Measurements from ENCODE around the gene CADM3.

The CADM3 gene

DNA sequence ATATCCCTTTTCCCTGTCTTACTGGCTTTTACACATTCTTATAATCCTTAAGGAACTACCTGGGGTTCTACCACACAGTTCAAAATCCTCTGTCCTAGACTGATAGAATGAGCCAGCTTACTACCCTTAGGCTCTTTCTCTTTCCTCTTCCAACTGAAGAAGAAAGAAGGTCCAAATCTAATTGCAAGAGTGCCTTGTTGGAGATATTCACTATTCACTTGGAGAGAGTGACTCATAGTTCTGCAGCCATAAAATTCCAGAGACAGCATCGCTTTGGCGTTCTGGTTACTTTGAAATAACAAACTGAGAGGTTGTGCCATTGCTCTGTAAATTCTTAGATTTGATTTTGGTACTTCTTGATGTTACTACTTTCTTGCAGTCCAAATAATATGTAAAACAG lies 4.2 kb downstream of the CADM3 start:
- no peak overlapping the region for H3K4me3 ChIP-seq (ENCODE audit: low read depth, low read length)
- no peaks in the 10 kb centered on the region for H3K9me3 ChIP-seq (ENCODE audit: control insufficient read depth, insufficient read depth, low read length)
- H3K4me1 ChIP-seq (ENCODE audit: control insufficient read depth, insufficient read depth, low read length), result peaks cover 11% of the 10 kb centered on the region
- peaks cover 3% of the 10 kb centered on the region; the same call in 1 of the 2 replicates for H3K27me3 ChIP-seq (ENCODE audit: control insufficient read depth, insufficient read depth, low read length)
- H3K27ac ChIP-seq (ENCODE audit: low read depth, low read length), result no peak overlapping the region
- H3K36me3 ChIP-seq (ENCODE audit: control insufficient read depth, insufficient read depth, low read length), result no peaks in the 10 kb centered on the region
- H3K9ac ChIP-seq (ENCODE audit: low read depth, low read length), result no peak overlapping the region

DNA sequence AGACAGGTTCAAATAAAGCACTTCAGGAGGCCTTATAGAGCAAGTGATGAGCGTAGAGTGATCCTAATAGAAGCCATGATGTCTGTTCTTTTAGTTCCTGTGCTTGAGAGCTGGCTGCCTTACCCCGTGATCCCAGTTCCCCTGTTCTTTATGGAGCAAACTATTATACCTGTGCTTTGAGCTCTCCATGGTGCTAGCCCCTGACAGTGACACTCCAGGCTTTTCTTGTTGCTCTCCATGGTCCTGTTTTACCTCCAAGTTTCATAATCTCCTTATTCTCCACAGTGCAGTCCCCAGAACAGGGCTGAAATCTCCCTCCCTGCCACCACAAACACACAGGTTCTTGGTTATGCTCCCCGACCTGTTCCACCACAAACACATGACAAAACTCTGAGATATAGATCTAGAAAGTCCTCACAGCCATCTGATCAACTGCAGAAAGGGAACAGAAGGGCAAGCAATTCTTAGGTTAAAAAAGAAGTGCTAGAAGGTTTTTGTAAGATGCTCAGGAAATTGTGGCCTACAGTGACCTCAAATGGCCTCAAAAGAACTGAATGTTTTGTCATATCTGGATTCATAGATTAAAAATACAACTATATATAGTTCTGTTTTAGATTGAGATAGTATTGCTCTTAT lies 6.0 kb downstream of the CADM3 start:
- peaks cover 3% of the 10 kb centered on the region; the same call in 1 of the 2 replicates for H3K27me3 ChIP-seq (ENCODE audit: control insufficient read depth, insufficient read depth, low read length)
- no peak overlapping the region for H3K9ac ChIP-seq (ENCODE audit: low read depth, low read length)
- no peak overlapping the region for H3K27ac ChIP-seq (ENCODE audit: low read depth, low read length)
- H3K4me1 ChIP-seq (ENCODE audit: control insufficient read depth, insufficient read depth, low read length), result peaks cover 8% of the 10 kb centered on the region
- no peaks in the 10 kb centered on the region for H3K36me3 ChIP-seq (ENCODE audit: control insufficient read depth, insufficient read depth, low read length)
- H3K9me3 ChIP-seq (ENCODE audit: control insufficient read depth, insufficient read depth, low read length), result no peaks in the 10 kb centered on the region
- H3K4me3 ChIP-seq (ENCODE audit: low read depth, low read length), result no peak overlapping the region

- H3K36me3 ChIP-seq (ENCODE audit: control insufficient read depth, insufficient read depth, low read length), result no peaks in the 10 kb centered on the region
- H3K9ac ChIP-seq (ENCODE audit: low read depth, low read length), result no peak overlapping the region
- H3K9me3 ChIP-seq (ENCODE audit: control insufficient read depth, insufficient read depth, low read length), result no peaks in the 10 kb centered on the region
- no peaks in the 10 kb centered on the region for H3K27me3 ChIP-seq (ENCODE audit: control insufficient read depth, insufficient read depth, low read length)
- no peak overlapping the region for H3K27ac ChIP-seq (ENCODE audit: low read depth, low read length)
- no peak overlapping the region for H3K4me3 ChIP-seq (ENCODE audit: low read depth, low read length)
- H3K4me1 ChIP-seq (ENCODE audit: control insufficient read depth, insufficient read depth, low read length), result no peaks in the 10 kb centered on the region
These were observed 8.5 kb downstream of the CADM3 start for GRCh38 chr1:159179906-159180305.

DNA sequence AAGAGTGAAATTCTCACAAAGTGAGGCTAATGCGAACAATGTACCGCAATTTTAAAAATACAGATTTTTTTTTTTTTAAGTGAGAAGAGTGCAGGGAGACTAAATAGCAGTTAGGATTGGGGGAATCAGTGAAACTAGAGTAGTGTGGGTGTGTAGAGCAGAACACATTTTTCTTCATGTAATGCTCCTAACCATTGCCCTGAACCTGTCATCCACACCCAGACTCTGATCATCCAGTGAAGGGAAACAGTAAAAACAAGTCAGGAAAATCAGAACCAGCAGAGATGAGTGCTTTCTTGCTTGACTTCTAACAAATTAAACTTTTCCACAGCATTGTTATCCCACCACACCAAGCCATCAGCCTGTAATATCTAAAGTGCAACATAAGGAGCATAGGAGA lies 9.1 kb downstream of the CADM3 start:
- Histone ChIP-seq H3K27ac (ENCODE audit: low read depth, low read length) (no peak overlapping the region), H3K9ac (ENCODE audit: low read depth, low read length) (no peak overlapping the region), H3K9me3 (ENCODE audit: control insufficient read depth, insufficient read depth, low read length) (no peaks in the 10 kb centered on the region), H3K27me3 (ENCODE audit: control insufficient read depth, insufficient read depth, low read length) (no peaks in the 10 kb centered on the region), H3K36me3 (ENCODE audit: control insufficient read depth, insufficient read depth, low read length) (no peaks in the 10 kb centered on the region), H3K4me3 (ENCODE audit: low read depth, low read length) (no peak overlapping the region), H3K4me1 (ENCODE audit: control insufficient read depth, insufficient read depth, low read length) (no peaks in the 10 kb centered on the region)

- H3K27me3 ChIP-seq (ENCODE audit: control insufficient read depth, insufficient read depth, low read length), result no peaks in the 10 kb centered on the region
- no peak overlapping the region for H3K27ac ChIP-seq (ENCODE audit: low read depth, low read length)
- no peaks in the 10 kb centered on the region for H3K36me3 ChIP-seq (ENCODE audit: control insufficient read depth, insufficient read depth, low read length)
- no peaks in the 10 kb centered on the region for H3K9me3 ChIP-seq (ENCODE audit: control insufficient read depth, insufficient read depth, low read length)
- H3K4me1 ChIP-seq (ENCODE audit: control insufficient read depth, insufficient read depth, low read length), result no peaks in the 10 kb centered on the region
- H3K9ac ChIP-seq (ENCODE audit: low read depth, low read length), result no peak overlapping the region
- no peak overlapping the region for H3K4me3 ChIP-seq (ENCODE audit: low read depth, low read length)
These were observed 10.1 kb downstream of the CADM3 start for GRCh38 chr1:159181328-159182024.

GRCh38 chr1:159184201-159184600 lies 12.8 kb downstream of the CADM3 start:
- Histone ChIP-seq H3K4me3 (ENCODE audit: low read depth, low read length) (no peak overlapping the region), H3K9ac (ENCODE audit: low read depth, low read length) (no peak overlapping the region), H3K36me3 (ENCODE audit: control insufficient read depth, insufficient read depth, low read length) (no peaks in the 10 kb centered on the region), H3K27ac (ENCODE audit: low read depth, low read length) (no peak overlapping the region), H3K9me3 (ENCODE audit: control insufficient read depth, insufficient read depth, low read length) (no peaks in the 10 kb centered on the region), H3K27me3 (ENCODE audit: control insufficient read depth, insufficient read depth, low read length) (no peaks in the 10 kb centered on the region), H3K4me1 (ENCODE audit: control insufficient read depth, insufficient read depth, low read length) (peaks cover 18% of the 10 kb centered on the region; the same call in 1 of the 2 replicates)

GRCh38 chr1:159185121-159185520 lies 13.7 kb downstream of the CADM3 start:
- H3K36me3 ChIP-seq (ENCODE audit: control insufficient read depth, insufficient read depth, low read length), result no peaks in the 10 kb centered on the region
- H3K4me3 ChIP-seq (ENCODE audit: low read depth, low read length), result no peak overlapping the region
- no peak overlapping the region for H3K9ac ChIP-seq (ENCODE audit: low read depth, low read length)

DNA sequence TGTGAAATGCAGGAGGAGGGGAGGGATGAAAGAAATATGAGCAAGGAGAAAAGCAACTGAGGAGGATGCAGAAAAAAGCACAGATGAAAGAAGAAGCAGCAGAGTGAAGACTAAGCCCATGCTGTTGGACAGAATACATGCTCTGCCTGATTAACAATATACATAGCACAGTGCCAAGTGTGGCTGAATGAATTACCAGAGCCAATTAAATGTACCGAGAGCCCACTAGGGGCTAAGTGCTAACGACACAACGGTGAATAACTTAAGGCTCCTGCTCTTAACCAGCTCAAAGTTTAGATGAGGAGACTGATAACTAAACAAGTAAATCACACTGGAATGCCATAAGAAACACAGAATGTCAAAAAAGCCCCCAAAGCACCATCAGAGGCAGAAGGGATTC lies 15.6 kb downstream of the CADM3 start:
- Histone ChIP-seq H3K9me3 (ENCODE audit: control insufficient read depth, insufficient read depth, low read length) (no peaks in the 10 kb centered on the region), H3K4me1 (ENCODE audit: control insufficient read depth, insufficient read depth, low read length) (peaks cover 22% of the 10 kb centered on the region; the same call in 1 of the 2 replicates), H3K27me3 (ENCODE audit: control insufficient read depth, insufficient read depth, low read length) (no peaks in the 10 kb centered on the region), H3K36me3 (ENCODE audit: control insufficient read depth, insufficient read depth, low read length) (no peaks in the 10 kb centered on the region), H3K27ac (ENCODE audit: low read depth, low read length) (no peak overlapping the region), H3K4me3 (ENCODE audit: low read depth, low read length) (peak overlapping the region; percentile 77), H3K9ac (ENCODE audit: low read depth, low read length) (no peak overlapping the region)

More at GRCh38 chr1:159185121-159185520, 13.7 kb downstream of the CADM3 start:
- no peaks in the 10 kb centered on the region for H3K27me3 ChIP-seq (ENCODE audit: control insufficient read depth, insufficient read depth, low read length)
- no peak overlapping the region for H3K27ac ChIP-seq (ENCODE audit: low read depth, low read length)
- H3K4me1 ChIP-seq (ENCODE audit: control insufficient read depth, insufficient read depth, low read length), result peaks cover 18% of the 10 kb centered on the region; the same call in 1 of the 2 replicates
- H3K9me3 ChIP-seq (ENCODE audit: control insufficient read depth, insufficient read depth, low read length), result no peaks in the 10 kb centered on the region

DNA sequence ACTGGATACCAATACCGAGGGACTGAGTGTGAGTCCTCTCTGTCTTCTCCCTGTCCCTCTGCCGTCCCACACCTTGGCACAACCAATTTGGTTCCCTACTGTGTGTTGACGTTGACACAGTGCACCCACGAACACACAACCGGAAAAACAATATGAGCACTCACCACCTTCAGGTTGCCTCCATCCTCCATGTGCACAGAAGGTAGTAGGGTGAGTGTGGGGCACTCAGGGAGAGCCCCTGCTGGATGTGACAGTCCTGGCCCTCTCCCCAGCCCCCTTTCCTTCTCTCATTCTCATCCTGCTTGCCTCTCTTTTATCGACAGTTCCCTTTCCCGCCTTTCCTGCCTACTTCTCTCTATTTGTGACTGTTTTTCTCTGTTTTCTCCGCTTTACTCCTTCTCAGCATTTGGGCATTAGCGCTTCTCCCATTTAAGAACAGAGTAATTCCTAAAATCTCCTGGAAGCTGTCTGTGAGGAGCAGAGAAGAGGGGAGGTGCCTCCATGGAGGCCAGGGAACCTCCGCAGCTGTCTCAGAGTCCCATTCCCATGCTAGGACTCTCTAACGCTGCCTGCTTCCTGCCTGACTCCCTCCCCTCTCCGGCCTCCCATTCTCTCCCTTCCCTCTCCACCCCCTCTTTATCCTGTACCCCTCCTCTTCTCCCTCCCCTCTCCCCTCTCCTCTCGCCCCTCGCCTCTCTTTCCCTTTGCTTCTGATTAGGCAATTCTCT lies 16.4 kb downstream of the CADM3 start:
- Histone ChIP-seq H3K27ac (ENCODE audit: low read depth, low read length) (peak overlapping the region; percentile 72), H3K27me3 (ENCODE audit: control insufficient read depth, insufficient read depth, low read length) (no peaks in the 10 kb centered on the region), H3K36me3 (ENCODE audit: control insufficient read depth, insufficient read depth, low read length) (no peaks in the 10 kb centered on the region), H3K4me1 (ENCODE audit: control insufficient read depth, insufficient read depth, low read length) (peaks cover 22% of the 10 kb centered on the region; the same call in 1 of the 2 replicates), H3K4me3 (ENCODE audit: low read depth, low read length) (peak overlapping the region; percentile 77), H3K9me3 (ENCODE audit: control insufficient read depth, insufficient read depth, low read length) (no peaks in the 10 kb centered on the region), H3K9ac (ENCODE audit: low read depth, low read length) (peak overlapping the region; percentile 79)

DNA sequence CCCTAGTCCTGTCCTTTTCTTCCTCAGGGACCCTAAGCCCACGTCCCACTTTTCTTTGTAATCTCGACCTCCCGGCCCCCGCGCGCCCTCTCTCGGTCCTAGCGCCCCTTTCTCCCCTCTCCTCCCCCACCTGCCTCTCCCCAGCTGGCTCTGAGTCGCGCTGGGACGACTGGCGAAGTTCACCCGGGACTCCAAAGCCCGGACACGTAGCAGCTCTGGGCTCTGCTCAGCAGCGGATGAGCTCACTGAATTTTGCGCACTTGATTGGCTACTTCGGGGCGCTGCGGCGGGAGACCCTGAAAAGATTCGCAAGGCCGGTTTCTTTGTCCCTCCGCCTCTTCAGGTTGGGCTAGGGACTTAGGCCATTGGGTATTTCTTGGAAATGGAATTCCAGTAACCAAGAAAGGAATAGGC lies 17.0 kb downstream of the CADM3 start:
- no peaks in the 10 kb centered on the region for H3K36me3 ChIP-seq (ENCODE audit: control insufficient read depth, insufficient read depth, low read length)
- no peaks in the 10 kb centered on the region for H3K27me3 ChIP-seq (ENCODE audit: control insufficient read depth, insufficient read depth, low read length)
- peak overlapping the region; percentile 77 for H3K4me3 ChIP-seq (ENCODE audit: low read depth, low read length)
- peak overlapping the region; percentile 79 for H3K9ac ChIP-seq (ENCODE audit: low read depth, low read length)
- H3K4me1 ChIP-seq (ENCODE audit: control insufficient read depth, insufficient read depth, low read length), result peaks cover 22% of the 10 kb centered on the region; the same call in 1 of the 2 replicates
- peak overlapping the region; percentile 72 for H3K27ac ChIP-seq (ENCODE audit: low read depth, low read length)
- H3K9me3 ChIP-seq (ENCODE audit: control insufficient read depth, insufficient read depth, low read length), result no peaks in the 10 kb centered on the region

DNA sequence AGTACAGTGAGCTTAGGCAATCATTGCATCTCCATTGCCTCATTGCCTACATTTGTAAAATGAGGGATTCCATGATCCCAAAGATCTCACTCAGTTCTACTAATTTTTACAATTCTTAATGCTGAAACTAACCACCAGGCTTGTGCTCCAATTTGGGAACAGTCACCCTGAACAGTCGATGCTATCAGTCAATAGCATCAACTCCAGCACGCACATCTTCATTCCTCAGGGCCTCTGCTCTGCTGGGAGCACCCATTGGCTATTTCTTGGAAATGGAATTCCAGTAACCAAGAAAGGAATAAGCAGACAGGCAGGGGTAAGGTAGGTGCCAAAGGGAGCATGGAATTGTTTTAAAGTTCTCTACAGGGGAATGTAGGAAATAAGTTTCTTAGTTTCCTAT lies 19.0 kb downstream of the CADM3 start:
- no peak overlapping the region for H3K27ac ChIP-seq (ENCODE audit: low read depth, low read length)
- H3K36me3 ChIP-seq (ENCODE audit: control insufficient read depth, insufficient read depth, low read length), result no peaks in the 10 kb centered on the region
- no peaks in the 10 kb centered on the region for H3K9me3 ChIP-seq (ENCODE audit: control insufficient read depth, insufficient read depth, low read length)
- no peaks in the 10 kb centered on the region for H3K27me3 ChIP-seq (ENCODE audit: control insufficient read depth, insufficient read depth, low read length)
- no peak overlapping the region for H3K4me3 ChIP-seq (ENCODE audit: low read depth, low read length)
- no peak overlapping the region for H3K9ac ChIP-seq (ENCODE audit: low read depth, low read length)
- H3K4me1 ChIP-seq (ENCODE audit: control insufficient read depth, insufficient read depth, low read length), result peaks cover 22% of the 10 kb centered on the region; the same call in 1 of the 2 replicates

Data from HUES48 (cell line).